GM18511 (cell line): ENCODE results near the gene ARMC8.

Source experiments
- ATAC-seq: cut with Tn5 transposase; IDR thresholded peaks from one replicate; pipeline ENCODE4 v1.9.1; 2021; ENCODE audit warnings: mild to moderate bottlenecking, moderate library complexity; ENCODE audit not compliant: unreplicated experiment

Gene ARMC8

GRCh38 chr3:138344754-138345153, 157.7 kb downstream of the ARMC8 start:
- ATAC-seq = no peak
